Measurements from ENCODE around the gene PLEKHG2. TPM values are rescaled to one million over a fixed set of nuclear protein-coding genes. Genes with fewer than 3 reads are reported as not detected.

The PLEKHG2 gene
- total RNA-seq, 3 donors from 2014 or later: 8.0 to 11.8 (median 10.2) TPM

GRCh38 chr19:39426170-39426569 is 13.7 kb downstream of the PLEKHG2 start:
- intact Hi-C loops (cut with DNase I; ENCODE audit: low total_unique reads): no loop called here
- DNase-seq (ENCODE audit: low spot score in 2 of 2): no peak
- no peak for TF ChIP-seq POLR2A (IDR thresholded peaks at IDR 0.05)
- TF ChIP-seq, protein P1, sequence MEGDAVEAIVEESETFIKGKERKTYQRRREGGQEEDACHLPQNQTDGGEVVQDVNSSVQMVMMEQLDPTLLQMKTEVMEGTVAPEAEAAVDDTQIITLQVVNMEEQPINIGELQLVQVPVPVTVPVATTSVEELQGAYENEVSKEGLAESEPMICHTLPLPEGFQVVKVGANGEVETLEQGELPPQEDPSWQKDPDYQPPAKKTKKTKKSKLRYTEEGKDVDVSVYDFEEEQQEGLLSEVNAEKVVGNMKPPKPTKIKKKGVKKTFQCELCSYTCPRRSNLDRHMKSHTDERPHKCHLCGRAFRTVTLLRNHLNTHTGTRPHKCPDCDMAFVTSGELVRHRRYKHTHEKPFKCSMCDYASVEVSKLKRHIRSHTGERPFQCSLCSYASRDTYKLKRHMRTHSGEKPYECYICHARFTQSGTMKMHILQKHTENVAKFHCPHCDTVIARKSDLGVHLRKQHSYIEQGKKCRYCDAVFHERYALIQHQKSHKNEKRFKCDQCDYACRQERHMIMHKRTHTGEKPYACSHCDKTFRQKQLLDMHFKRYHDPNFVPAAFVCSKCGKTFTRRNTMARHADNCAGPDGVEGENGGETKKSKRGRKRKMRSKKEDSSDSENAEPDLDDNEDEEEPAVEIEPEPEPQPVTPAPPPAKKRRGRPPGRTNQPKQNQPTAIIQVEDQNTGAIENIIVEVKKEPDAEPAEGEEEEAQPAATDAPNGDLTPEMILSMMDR (IDR thresholded peaks at IDR 0.05): no peak
- no peak for TF ChIP-seq POLR2AphosphoS5 (IDR thresholded peaks at IDR 0.05)
- Histone ChIP-seq H3K4me1 (peaks cover 0 to 5% of the 10 kb centered on the region in 2 donors), H3K9me3 (no peaks in the 10 kb centered on the region), H3K27ac (no peak overlapping the region), H3K27me3 (no peaks in the 10 kb centered on the region), H3K36me3 (no peaks in the 10 kb centered on the region), H3K4me3 (no peak overlapping the region)

DNA sequence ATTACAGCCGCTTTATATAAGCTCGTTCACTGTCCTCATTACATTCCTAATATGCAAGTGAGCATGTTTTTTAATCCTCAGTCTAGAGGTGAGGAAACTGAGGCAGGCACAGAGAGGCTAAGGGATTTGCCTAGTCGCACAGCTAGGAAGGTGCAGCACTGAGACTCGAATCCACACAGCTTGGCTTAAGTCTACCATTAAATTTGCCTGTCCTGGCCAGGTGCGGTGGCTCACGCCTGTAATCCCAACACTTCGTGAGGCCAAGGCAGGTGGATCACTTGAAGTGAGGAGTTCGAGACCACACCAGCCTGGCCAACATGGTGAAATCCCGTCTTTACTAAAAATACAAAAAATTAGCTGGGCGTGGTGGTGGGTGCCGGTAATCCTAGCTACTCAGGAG is 15.2 kb downstream of the PLEKHG2 start:
- TF ChIP-seq, protein P1 (IDR thresholded peaks at IDR 0.05): no peak
- TF ChIP-seq POLR2AphosphoS5 (IDR thresholded peaks at IDR 0.05) (no peak), POLR2A (IDR thresholded peaks at IDR 0.05) (no peak)
- intact Hi-C loops (cut with DNase I; ENCODE audit: low total_unique reads): no loop called here
- Histone ChIP-seq H3K4me3 (no peak overlapping the region), H3K27me3 (no peaks in the 10 kb centered on the region), H3K27ac (no peak overlapping the region), H3K4me1 (peaks cover 0 to 5% of the 10 kb centered on the region in 2 donors), H3K9me3 (no peaks in the 10 kb centered on the region), H3K36me3 (peaks cover 3% of the 10 kb centered on the region)
- DNase-seq (ENCODE audit: low spot score in 2 of 2): no peak

DNA sequence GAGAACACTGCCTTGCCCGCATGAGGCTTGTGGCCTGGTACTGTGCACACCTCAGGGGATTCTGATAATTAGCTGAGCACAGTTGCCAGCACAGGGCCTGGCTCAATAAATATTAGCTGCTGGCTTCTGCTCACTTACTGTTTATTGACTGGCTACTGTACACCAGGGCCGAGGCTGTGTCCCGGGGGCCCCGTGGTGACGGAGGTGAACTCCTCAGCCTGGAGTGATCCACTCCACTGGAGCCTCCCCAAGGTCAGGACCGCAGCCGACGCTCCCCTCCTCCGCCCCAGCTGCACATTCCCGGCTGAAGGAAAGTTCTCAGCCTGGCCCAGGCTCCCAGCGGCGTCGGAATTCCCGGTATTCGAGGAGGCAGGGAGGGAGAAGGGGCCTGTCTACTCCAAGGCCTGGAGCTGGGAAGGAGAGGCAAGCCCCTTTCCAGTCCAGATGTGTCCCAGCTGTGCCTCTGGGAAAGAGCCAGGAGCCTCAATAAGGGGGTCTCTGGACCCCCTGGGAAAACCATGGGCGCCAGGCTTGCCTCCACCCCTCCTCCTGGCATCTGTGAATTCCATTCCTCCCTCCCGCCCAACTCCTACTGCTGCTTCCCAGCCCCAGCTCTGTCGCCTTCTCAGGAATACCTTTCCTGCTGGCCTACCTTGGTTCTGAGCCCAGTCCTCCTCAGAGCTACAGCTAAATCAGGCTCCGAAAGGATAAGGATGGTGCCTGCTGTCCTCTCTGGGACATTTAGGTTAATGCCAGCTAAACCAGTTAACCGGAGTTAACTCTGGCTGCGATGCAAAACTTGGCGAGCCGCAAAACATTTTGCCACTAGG is 16.0 kb downstream of the PLEKHG2 start:
- Histone ChIP-seq H3K36me3 (peaks cover 7% of the 10 kb centered on the region), H3K27me3 (no peaks in the 10 kb centered on the region), H3K4me3 (peak overlapping the region in 1 of 3 donors; percentile 41), H3K27ac (peak overlapping the region; percentile 50 to 88), H3K9me3 (no peaks in the 10 kb centered on the region), H3K4me1 (peaks cover 0 to 5% of the 10 kb centered on the region in 2 donors)
- peak in 2 of 3 donors; percentile 50 for TF ChIP-seq POLR2AphosphoS5 (IDR thresholded peaks at IDR 0.05)
- TF ChIP-seq, protein P1 (IDR thresholded peaks at IDR 0.05): no peak
- intact Hi-C loops (cut with DNase I; ENCODE audit: low total_unique reads): no loop called here
- DNase-seq (ENCODE audit: low spot score in 2 of 2): no peak

- DNase-seq (ENCODE audit: low spot score in 2 of 2): no peak
- H3K9me3 ChIP-seq: no peaks in the 10 kb centered on the region
- TF ChIP-seq POLR2AphosphoS5 (IDR thresholded peaks at IDR 0.05) (peak in 2 of 3 donors; percentile 30 to 80), POLR2A (IDR thresholded peaks at IDR 0.05) (no peak)
- peak overlapping the region; percentile 43 to 89 for H3K27ac ChIP-seq
- H3K4me1 ChIP-seq: peaks cover 9 to 13% of the 10 kb centered on the region in 2 donors
- intact Hi-C loops (cut with DNase I; ENCODE audit: low total_unique reads): no loop called here
- no peak overlapping the region for H3K4me3 ChIP-seq
- H3K36me3 ChIP-seq: peaks cover 7% of the 10 kb centered on the region
- H3K27me3 ChIP-seq: no peaks in the 10 kb centered on the region
Observed at GRCh38 chr19:39430675-39431593, 18.5 kb downstream of the PLEKHG2 start.

DNA sequence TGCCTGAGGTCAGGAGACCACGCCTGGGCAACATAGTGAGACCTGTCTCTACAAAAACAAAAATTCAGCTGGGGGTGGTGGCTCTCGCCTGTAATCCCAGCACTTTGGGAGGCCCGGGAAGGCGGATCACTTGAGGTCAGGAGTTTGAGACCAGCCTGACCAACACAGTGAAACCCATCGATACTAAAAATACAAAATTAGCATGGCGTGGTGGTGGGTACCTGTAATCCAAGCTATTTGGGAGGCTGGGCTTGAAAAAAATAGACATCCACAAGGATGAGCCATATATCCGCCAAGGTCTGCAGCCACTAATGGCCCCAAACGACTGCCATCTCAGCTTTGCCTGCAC is 20.2 kb downstream of the PLEKHG2 start:
- H3K27me3 ChIP-seq: no peaks in the 10 kb centered on the region
- peaks cover 7% of the 10 kb centered on the region for H3K36me3 ChIP-seq
- intact Hi-C loops (cut with DNase I; ENCODE audit: low total_unique reads): no loop called here
- no peak for DNase-seq (ENCODE audit: low spot score in 2 of 2)
- TF ChIP-seq, protein P1 (IDR thresholded peaks at IDR 0.05): no peak
- TF ChIP-seq POLR2AphosphoS5 (IDR thresholded peaks at IDR 0.05) (no peak), POLR2A (IDR thresholded peaks at IDR 0.05) (no peak)
- H3K4me3 ChIP-seq: no peak overlapping the region
- peaks cover 9 to 19% of the 10 kb centered on the region in 2 donors for H3K4me1 ChIP-seq
- H3K27ac ChIP-seq: no peak overlapping the region
- no peaks in the 10 kb centered on the region for H3K9me3 ChIP-seq
